ENCODE measurements around the gene PDCD1.

DNA sequence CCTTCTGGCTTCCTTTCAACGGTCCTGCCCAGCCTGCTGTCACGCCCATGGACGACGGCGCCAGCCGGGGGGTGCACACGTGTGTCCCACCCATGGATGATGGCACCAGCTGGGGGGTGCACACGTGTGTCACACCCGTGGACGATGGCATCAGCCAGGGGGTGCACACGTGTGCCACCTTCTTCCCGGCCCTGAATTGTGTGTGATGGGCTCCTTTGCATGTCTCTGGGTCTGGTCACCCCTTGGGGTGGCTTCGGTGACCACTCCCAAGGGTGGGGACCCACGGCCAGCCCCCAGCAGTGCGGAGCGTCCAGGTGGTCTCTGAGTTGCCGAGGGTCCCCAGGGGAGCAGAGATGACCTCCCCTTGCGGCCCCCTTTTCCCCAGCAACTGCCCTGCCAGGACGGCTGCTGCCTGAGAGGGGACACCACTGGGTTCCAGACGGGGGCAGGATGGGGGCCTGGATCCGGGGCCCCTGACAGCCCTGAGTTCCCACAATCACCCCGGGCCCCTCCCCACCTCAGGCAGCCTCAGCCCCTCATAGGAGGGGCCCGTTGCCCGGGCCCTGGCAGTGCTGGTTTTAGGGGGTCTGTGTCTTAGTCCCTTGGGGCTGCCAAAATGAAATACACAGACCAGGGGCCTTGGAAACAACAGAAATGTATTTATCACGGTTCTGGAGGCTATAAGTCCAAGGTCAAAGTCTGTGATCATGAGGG, 40.3 kb downstream of the PDCD1 start:
- TF ChIP-seq, protein P1, sequence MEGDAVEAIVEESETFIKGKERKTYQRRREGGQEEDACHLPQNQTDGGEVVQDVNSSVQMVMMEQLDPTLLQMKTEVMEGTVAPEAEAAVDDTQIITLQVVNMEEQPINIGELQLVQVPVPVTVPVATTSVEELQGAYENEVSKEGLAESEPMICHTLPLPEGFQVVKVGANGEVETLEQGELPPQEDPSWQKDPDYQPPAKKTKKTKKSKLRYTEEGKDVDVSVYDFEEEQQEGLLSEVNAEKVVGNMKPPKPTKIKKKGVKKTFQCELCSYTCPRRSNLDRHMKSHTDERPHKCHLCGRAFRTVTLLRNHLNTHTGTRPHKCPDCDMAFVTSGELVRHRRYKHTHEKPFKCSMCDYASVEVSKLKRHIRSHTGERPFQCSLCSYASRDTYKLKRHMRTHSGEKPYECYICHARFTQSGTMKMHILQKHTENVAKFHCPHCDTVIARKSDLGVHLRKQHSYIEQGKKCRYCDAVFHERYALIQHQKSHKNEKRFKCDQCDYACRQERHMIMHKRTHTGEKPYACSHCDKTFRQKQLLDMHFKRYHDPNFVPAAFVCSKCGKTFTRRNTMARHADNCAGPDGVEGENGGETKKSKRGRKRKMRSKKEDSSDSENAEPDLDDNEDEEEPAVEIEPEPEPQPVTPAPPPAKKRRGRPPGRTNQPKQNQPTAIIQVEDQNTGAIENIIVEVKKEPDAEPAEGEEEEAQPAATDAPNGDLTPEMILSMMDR (conservative IDR thresholded peaks at IDR 0.05 in 1 of 2, IDR thresholded peaks at IDR 0.05 in 1 of 2; ENCODE audit: low read depth in 1 of 2, low read length in 2 of 2) = no peak
- no peak for TF ChIP-seq EZH2 (IDR thresholded peaks at IDR 0.05; ENCODE audit: low read length, missing control alignments)
